Endometrium (tissue), 2 donors: ENCODE results near the gene GUCY2F.

Source experiments
- FAIRE-seq: peaks from 2 replicates; lab custom pipeline; 2012; peaks lifted over from hg19 to GRCh38; lab: Jason Lieb, UNC
- donor health status: control.
- donor health status: control.

Gene GUCY2F

GRCh38 chrX:109343671-109344070 lies 138.2 kb downstream of the GUCY2F start:
- FAIRE-seq: no peak

- FAIRE-seq: no peak
Measured at GRCh38 chrX:109336141-109336540, 145.7 kb downstream of the GUCY2F start.

GRCh38 chrX:109327251-109327650 lies 154.6 kb downstream of the GUCY2F start:
- FAIRE-seq: no peak
